Osteoblast (primary cell): ENCODE results near the gene OR6N1. TPM values are rescaled to one million over a fixed set of nuclear protein-coding genes. Genes with fewer than 3 reads are reported as not detected.
A peak's percentile ranks its signal among the peaks of the same experiment; 100 is the strongest.

Experiments used
- DNase-seq: peaks from one replicate; pipeline ENCODE4 v3.0.0; 2011; ENCODE audit warnings: low spot score, mixed read lengths; ENCODE audit not compliant: insufficient read length; ENCODE audit errors: missing footprints
- H2AFZ ChIP-seq: 2 replicates; pipeline ENCODE4 v1.6.0; 2011; ENCODE audit warnings: mild to moderate bottlenecking, low read length
- H3K27ac ChIP-seq: 2 replicates; pipeline ENCODE4 v1.5.1; 2011; ENCODE audit warnings: mild to moderate bottlenecking, low read depth, low read length, moderate library complexity
- H3K27me3 ChIP-seq: 2 replicates; pipeline ENCODE4 v1.6.0; 2012; ENCODE audit warnings: mild to moderate bottlenecking, control low read depth, inconsistent platforms, low read length, moderate library complexity; ENCODE audit not compliant: insufficient read depth
- H3K36me3 ChIP-seq: 2 replicates; pipeline ENCODE4 v1.5.1; 2011; ENCODE audit warnings: mild to moderate bottlenecking, low read length, control low read depth, moderate library complexity; ENCODE audit not compliant: insufficient read depth
- H3K4me1 ChIP-seq: 2 replicates; pipeline ENCODE4 v1.5.1; 2011; ENCODE audit warnings: mild to moderate bottlenecking, low read length, control low read depth, moderate library complexity; ENCODE audit not compliant: insufficient read depth
- H3K4me2 ChIP-seq: 2 replicates; pipeline ENCODE4 v1.6.0; 2011; ENCODE audit warnings: mild to moderate bottlenecking, low read length; ENCODE audit not compliant: insufficient read depth
- H3K4me3 ChIP-seq: fragments of 200-600 bp; sonication (generic); 3 replicates; pipeline ENCODE4 v1.5.1; 2012; ENCODE audit warnings: mild to moderate bottlenecking, low read length, inconsistent platforms; ENCODE audit not compliant: insufficient read depth
- H3K79me2 ChIP-seq: 2 replicates; pipeline ENCODE4 v1.6.0; 2012; ENCODE audit warnings: mild to moderate bottlenecking, low read length, control low read depth, inconsistent platforms; ENCODE audit not compliant: insufficient read depth
- H3K9me3 ChIP-seq: 2 replicates; pipeline ENCODE4 v1.5.1; 2011; ENCODE audit warnings: low read depth, low read length, control low read depth
- H4K20me1 ChIP-seq: 2 replicates; pipeline ENCODE4 v1.6.0; 2012; ENCODE audit warnings: mild to moderate bottlenecking, low read length, control low read depth; ENCODE audit not compliant: insufficient read depth
- total RNA-seq: library from RNA; depleted of rRNA; stranded (reverse); fragments of >200 nt; gene quantifications from 2 replicates; pipeline ENCODE4 v1.2.3, GENCODE V29; 2012
- TF ChIP-seq, protein P1 (sequence below): IDR thresholded peaks from 2 replicates; pipeline ENCODE4 v1.5.1; 2011; ENCODE audit warnings: mild to moderate bottlenecking, low read depth, low read length, moderate library complexity; ENCODE audit errors: extremely low read depth

The OR6N1 gene
- total RNA-seq, 1 donor = not detected

GRCh38 chr1:158720620-158721019 lies 51.4 kb downstream of the OR6N1 start, which contains the start of gene OR6K3:
TSS of gene OR6K3 (minus strand) at chr1:158720720. CDS start at chr1:158718115, 2,605 bp downstream.
- Histone ChIP-seq H3K9me3 (no peaks in the 10 kb centered on the region), H4K20me1 (no peaks in the 10 kb centered on the region), H3K27ac (no peak within 1 kb of the TSS), H2AFZ (no peak within 1 kb of the TSS), H3K79me2 (no peaks in the 10 kb centered on the region), H3K4me3 (no peak within 1 kb of the TSS), H3K27me3 (no peaks in the 10 kb centered on the region), H3K36me3 (no peaks in the 10 kb centered on the region), H3K4me1 (no peaks in the 10 kb centered on the region), H3K4me2 (no peak within 1 kb of the TSS)
- TF ChIP-seq, protein P1, sequence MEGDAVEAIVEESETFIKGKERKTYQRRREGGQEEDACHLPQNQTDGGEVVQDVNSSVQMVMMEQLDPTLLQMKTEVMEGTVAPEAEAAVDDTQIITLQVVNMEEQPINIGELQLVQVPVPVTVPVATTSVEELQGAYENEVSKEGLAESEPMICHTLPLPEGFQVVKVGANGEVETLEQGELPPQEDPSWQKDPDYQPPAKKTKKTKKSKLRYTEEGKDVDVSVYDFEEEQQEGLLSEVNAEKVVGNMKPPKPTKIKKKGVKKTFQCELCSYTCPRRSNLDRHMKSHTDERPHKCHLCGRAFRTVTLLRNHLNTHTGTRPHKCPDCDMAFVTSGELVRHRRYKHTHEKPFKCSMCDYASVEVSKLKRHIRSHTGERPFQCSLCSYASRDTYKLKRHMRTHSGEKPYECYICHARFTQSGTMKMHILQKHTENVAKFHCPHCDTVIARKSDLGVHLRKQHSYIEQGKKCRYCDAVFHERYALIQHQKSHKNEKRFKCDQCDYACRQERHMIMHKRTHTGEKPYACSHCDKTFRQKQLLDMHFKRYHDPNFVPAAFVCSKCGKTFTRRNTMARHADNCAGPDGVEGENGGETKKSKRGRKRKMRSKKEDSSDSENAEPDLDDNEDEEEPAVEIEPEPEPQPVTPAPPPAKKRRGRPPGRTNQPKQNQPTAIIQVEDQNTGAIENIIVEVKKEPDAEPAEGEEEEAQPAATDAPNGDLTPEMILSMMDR = no peak
- no peak for DNase-seq

- TF ChIP-seq, protein P1 = no peak
- Histone ChIP-seq H4K20me1 (no peaks in the 10 kb centered on the region), H3K9me3 (no peaks in the 10 kb centered on the region)
Observed at GRCh38 chr1:158719664-158720063, 52.3 kb downstream of the OR6N1 start.

GRCh38 chr1:158717344-158717743 lies 54.7 kb downstream of the OR6N1 start:
- H2AFZ ChIP-seq = no peak overlapping the region
- H3K4me2 ChIP-seq = no peak overlapping the region
- no peak overlapping the region for H3K27ac ChIP-seq
- H3K36me3 ChIP-seq = no peaks in the 10 kb centered on the region
- DNase-seq = peak; percentile 51
- no peaks in the 10 kb centered on the region for H3K79me2 ChIP-seq
- H3K4me1 ChIP-seq = no peaks in the 10 kb centered on the region
- H4K20me1 ChIP-seq = no peaks in the 10 kb centered on the region
- no peaks in the 10 kb centered on the region for H3K9me3 ChIP-seq
- no peaks in the 10 kb centered on the region for H3K27me3 ChIP-seq
- TF ChIP-seq, protein P1 = no peak
- no peak overlapping the region for H3K4me3 ChIP-seq

More at GRCh38 chr1:158719664-158720063, 52.3 kb downstream of the OR6N1 start:
- H3K79me2 ChIP-seq = no peaks in the 10 kb centered on the region
- H3K27me3 ChIP-seq = no peaks in the 10 kb centered on the region
- H2AFZ ChIP-seq = no peak overlapping the region
- no peaks in the 10 kb centered on the region for H3K4me1 ChIP-seq
- no peak overlapping the region for H3K27ac ChIP-seq
- no peaks in the 10 kb centered on the region for H3K36me3 ChIP-seq
- H3K4me3 ChIP-seq = no peak overlapping the region
- DNase-seq = no peak
- H3K4me2 ChIP-seq = no peak overlapping the region

- no peak for DNase-seq
- no peaks in the 10 kb centered on the region for H4K20me1 ChIP-seq
- H3K27ac ChIP-seq = no peak overlapping the region
- H3K79me2 ChIP-seq = no peaks in the 10 kb centered on the region
- H3K9me3 ChIP-seq = no peaks in the 10 kb centered on the region
- no peaks in the 10 kb centered on the region for H3K27me3 ChIP-seq
- H2AFZ ChIP-seq = no peak overlapping the region
- H3K4me3 ChIP-seq = no peak overlapping the region
- no peak overlapping the region for H3K4me2 ChIP-seq
- no peaks in the 10 kb centered on the region for H3K36me3 ChIP-seq
- H3K4me1 ChIP-seq = no peaks in the 10 kb centered on the region
- TF ChIP-seq, protein P1 = no peak
Observed at GRCh38 chr1:158716335-158716734, 55.7 kb downstream of the OR6N1 start.
